Measurements from ENCODE around the gene CENATAC.
"Not testable (repeated sequence)": the region's sequence is repeated elsewhere in the genome, so short reads cannot be mapped to it uniquely, and the experiment has no call there.

The CENATAC gene

GRCh38 chr11:119052163-119052814 lies 54.4 kb downstream of the CENATAC start:
- no peak for DNase-seq (ENCODE audit: low read depth in 2 of 2)

DNA sequence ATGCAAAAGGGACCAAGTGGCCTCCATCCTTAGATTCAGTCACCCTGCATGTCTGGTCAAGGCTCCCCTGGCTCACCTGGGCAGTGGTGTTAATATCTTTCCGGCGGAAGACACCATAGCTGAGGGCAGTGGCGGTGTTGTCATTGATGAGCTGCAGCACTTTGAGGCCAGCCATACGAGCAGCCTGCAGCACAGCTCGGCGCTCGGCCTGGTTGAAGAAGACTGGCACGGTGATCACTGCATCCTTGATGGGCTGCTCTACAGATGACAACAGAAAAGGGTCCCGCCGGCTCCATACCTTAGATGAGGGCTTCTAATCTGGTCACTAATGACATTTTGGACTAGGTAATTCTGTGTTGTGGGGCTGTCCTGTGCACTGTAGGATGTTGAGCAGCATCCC lies 56.5 kb downstream of the CENATAC start:
- no peak for DNase-seq (ENCODE audit: low read depth in 2 of 2)

- no peak for DNase-seq (ENCODE audit: low read depth in 2 of 2)
Measured at GRCh38 chr11:119055901-119056300, 58.0 kb downstream of the CENATAC start.

- peak in 1 of 2 donors; percentile 28 for DNase-seq (ENCODE audit: low read depth in 2 of 2)
Measured at GRCh38 chr11:119056421-119056999, 58.6 kb downstream of the CENATAC start.

- DNase-seq (ENCODE audit: low read depth in 2 of 2), result peak; percentile 97 to 99
Measured at GRCh38 chr11:119057000-119057769, 59.2 kb downstream of the CENATAC start, which contains the start of gene HYOU1. TSS of gene HYOU1 (minus strand) at chr11:119057205. CDS start at chr11:119056160, 1,045 bp downstream.

DNA sequence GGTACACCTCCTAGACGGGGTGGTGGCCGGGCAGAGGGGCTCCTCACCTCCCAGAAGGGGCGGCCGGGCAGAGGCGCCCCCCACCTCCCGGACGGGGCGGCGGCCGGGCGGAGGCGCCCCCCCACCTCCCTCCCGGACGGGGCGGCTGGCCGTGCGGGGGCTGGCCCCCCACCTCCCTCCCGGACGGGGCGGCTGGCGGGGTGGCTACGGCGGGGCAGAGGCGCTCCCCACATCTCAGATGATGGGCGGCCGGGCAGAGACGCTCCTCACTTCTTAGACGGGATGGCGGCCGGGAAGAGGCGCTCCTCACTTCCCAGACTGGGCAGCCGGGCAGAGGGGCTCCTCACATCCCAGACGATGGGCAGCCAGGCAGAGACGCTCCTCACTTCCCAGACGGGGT lies 61.2 kb downstream of the CENATAC start:
- DNase-seq (ENCODE audit: low read depth in 2 of 2), result not testable (repeated sequence)

- no peak for DNase-seq (ENCODE audit: low read depth in 2 of 2)
Measured at GRCh38 chr11:119061256-119061655, 63.3 kb downstream of the CENATAC start.

- no peak for DNase-seq (ENCODE audit: low read depth in 2 of 2)
Measured at GRCh38 chr11:119062779-119063178, 64.8 kb downstream of the CENATAC start.

DNA sequence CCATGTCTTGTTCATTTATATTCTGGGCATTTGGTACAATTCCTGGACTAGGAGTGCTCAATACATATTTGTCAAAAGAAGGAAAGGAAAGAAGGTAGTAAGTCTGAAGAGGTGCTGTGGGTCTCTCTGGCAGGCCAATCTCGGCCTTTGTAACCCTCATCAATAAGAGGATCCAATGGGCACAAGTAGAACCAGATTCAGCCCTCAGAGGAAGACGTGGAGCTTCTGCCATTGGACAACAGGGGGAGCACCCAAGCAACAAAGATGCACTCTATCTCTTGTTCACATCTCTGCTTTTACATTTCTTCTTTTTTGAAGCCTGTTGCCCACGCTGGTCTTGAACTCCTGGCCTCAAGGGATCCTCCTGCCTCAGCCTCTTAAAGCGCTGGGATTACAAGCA lies 67.4 kb downstream of the CENATAC start:
- DNase-seq (ENCODE audit: low read depth in 2 of 2), result peak in 1 of 2 donors; percentile 10
